Embryonic facial prominence (tissue), 1 donor: ENCODE data around the gene DCX.

ENCODE experiments used
- DNase-seq: peaks from one replicate; pipeline ENCODE4 v3.0.0-alpha.2; 2016; ENCODE audit errors: extremely low spot score

Gene DCX

GRCh38 chrX:111411983-111412382, at the start of gene DCX:
Gene DCX, minus strand, starts transcription at chrX:111412192. Its CDS starts 1,794 bp downstream, at chrX:111410398.
- no peak for DNase-seq

GRCh38 chrX:111460607-111461006, 48.6 kb upstream of the DCX start:
- DNase-seq: no peak

DNA sequence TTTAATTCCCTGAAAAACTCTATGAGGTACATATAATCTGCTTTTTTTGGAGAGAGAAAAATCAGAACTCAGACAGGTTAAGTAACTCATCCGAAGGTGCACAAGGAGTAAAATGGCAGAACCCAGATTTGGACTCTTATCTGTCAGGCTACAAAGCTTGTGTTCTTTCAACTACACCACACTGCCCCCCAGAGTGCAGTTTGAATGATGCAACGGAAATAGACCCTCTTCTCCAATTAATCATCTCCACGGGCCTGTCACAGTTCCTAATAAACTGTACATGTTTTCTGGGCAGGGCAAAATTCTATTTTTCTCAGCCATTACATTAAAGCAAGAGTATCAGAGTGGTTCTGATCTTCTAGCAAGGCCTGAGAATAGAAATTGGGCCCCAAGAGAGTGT, 35.3 kb upstream of the DCX start:
- DNase-seq: no peak

GRCh38 chrX:111445485-111445884, 33.5 kb upstream of the DCX start:
- DNase-seq: no peak

- no peak for DNase-seq
These were observed 32.9 kb upstream of the DCX start for GRCh38 chrX:111444881-111445280.

DNA sequence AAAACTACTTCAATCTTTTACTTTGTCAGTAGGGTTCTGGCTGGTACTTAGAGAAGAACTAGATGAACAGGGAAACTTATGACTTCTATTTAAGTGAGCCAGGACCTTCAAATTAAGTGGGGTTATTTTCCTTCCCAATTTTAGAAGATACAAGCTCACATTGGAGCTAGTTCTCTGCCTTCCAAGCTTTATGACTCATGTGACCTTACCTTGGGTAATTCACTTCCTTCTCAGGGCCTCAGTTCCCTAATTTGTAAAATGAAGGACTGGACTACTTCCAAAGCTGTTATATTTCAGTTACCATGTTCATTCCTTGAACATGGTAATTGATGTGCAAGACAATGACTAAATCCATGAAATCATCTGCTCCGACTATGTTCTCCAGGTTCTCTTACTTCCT, 32.0 kb upstream of the DCX start:
- no peak for DNase-seq

- no peak for DNase-seq
These were observed 30.8 kb upstream of the DCX start for GRCh38 chrX:111442791-111443190.

- DNase-seq: no peak
These were observed 23.5 kb upstream of the DCX start for GRCh38 chrX:111435469-111435868.

DNA sequence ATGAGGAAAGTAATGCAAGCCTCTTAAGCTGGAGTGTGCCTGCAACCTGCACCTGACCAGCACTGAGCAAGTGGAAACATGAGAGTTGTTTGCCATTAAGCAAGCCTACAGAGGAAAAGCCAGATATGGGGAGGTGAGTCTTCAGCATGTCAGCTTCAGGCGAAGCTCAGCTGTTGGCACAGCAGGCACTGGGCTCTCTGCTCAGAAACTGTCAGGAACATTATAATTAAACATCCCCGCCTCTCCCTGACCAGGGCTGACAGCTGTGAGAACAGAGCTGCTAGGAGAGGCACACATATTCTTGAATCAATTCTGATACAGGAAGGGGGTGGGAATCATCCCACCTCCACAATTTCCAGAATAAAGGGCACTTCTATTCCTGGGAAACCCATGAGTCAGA, 19.0 kb upstream of the DCX start:
- no peak for DNase-seq

GRCh38 chrX:111411557-111411956, 435 bp downstream of the DCX start:
- no peak for DNase-seq

- DNase-seq: no peak
These were observed 1.4 kb downstream of the DCX start for GRCh38 chrX:111410590-111411078.

- no peak for DNase-seq
These were observed 2.7 kb downstream of the DCX start for GRCh38 chrX:111409326-111409725.

- DNase-seq: no peak
These were observed 4.0 kb downstream of the DCX start for GRCh38 chrX:111407948-111408347.

DNA sequence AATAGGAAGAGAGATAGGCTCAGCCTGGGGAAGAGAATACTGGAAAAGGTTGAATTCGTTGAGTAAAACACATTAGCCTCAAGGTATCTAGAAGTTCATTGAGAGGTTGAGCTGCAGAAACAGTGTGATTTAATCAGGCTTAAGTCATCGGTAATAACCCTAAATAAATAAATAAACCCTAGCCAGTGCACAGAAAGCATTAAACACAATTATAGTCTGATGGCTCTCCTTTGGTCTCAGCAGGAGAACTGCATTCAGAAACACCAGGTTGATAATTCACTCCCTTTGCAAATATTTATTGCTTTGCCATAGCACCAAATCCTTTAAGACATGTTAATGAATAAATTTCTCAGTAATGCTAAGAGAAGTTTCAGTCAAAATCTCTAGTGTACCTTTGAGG, 9.6 kb downstream of the DCX start:
- no peak for DNase-seq

- DNase-seq: no peak
These were observed 16.8 kb downstream of the DCX start for GRCh38 chrX:111395149-111395548.

- no peak for DNase-seq
These were observed 17.4 kb downstream of the DCX start for GRCh38 chrX:111394569-111394968.

- no peak for DNase-seq
These were observed 24.4 kb downstream of the DCX start for GRCh38 chrX:111387470-111388070.

DNA sequence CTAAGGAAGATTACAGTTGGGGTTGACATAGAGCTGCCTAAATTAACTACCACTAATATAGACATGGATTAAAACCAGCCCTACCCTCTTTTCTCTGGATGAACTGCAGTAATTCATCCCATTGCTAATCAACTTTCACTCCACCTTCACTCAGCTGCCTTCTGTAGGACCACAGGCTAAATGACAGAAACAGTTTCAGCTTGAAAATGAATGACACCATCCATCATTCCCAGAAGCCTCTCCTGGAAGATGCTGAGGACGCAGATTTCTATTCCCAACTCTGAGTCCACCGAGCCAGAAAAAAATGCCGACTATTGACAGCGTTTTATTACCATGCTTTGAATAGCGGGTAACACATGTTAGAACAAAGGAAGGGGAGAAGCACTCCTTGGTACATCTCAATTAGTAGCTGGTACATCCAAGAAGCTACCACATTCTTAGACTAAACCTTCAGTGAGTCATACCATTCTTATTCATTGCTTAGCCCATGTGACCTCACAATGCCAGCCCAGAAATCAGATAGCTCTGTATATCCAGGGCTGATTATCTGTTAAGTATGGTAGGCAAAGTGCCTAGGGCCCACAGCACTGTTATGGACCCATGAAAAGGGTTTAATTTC, 25.3 kb downstream of the DCX start:
- no peak for DNase-seq

GRCh38 chrX:111386077-111386476, 25.9 kb downstream of the DCX start:
- no peak for DNase-seq

DNA sequence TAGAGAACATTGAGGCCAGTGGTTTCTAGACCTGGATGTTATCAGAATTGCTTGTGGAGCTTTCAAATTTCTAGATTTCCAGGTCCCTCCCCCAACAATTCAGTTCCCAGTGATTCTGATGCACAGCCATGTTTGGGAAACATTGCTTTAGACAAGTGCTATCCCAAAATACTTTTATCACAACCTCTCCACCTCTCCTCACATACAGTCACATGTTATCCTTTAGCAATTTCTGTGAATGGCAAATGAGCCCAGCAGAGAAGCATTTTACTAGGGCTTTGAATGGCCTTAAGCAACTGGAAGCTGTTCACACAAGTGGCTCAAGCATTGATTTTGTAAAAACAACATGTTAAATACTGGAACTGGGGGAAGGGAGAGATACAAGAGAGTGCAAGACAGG, 29.7 kb downstream of the DCX start:
- no peak for DNase-seq

GRCh38 chrX:111376897-111377578, 35.0 kb downstream of the DCX start:
- DNase-seq: no peak

DNA sequence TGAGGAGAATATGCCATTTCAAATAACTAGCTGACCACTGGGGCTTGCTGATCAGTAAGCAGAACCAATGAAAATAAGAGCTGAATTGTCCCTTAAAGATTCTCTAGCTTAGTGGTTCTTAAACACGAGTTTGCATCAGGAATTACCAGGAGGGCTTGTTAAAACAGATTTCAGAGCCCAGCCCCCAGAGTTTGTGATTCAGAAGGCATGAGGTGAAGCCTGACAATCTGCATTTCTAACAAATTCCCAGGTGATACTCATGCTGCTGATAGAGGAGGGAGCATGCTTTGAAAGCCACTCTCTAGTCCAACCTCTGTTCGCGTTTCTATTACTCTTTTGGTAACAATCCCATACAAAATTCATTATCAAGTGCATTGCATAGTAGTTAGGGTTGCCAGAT, 35.5 kb downstream of the DCX start:
- DNase-seq: no peak

- no peak for DNase-seq
These were observed 36.2 kb downstream of the DCX start for GRCh38 chrX:111375747-111376146.
